HCT116 (cell line): Measurements from ENCODE around the gene RABL3.

Experiments used
- EZH2 ChIP-seq: fragments of 200-600 bp; sonication (generic); IDR thresholded peaks from 2 replicates; pipeline ENCODE4 v1.6.1; 2017; ENCODE audit warnings: antibody characterized with exemption, mixed run types
- POLR2A ChIP-seq: IDR thresholded peaks from 2 replicates; pipeline ENCODE4 v1.7.0; 2011; ENCODE audit warnings: borderline replicate concordance; ENCODE audit not compliant: insufficient read depth, insufficient read length; ENCODE audit errors: extremely low read depth
- RAD21 ChIP-seq: IDR thresholded peaks from 2 replicates; pipeline ENCODE4 v1.6.1; 2012; ENCODE audit warnings: low read depth, mild to moderate bottlenecking
- ZFX ChIP-seq: fragments of 450-650 bp; IDR thresholded peaks from 2 replicates; pipeline ENCODE4 v1.6.1; 2017
- TF ChIP-seq, protein P1 (sequence below), 3 experiments: fragments of 200-600 bp in 1 of 3; sonication (generic) in 1 of 3; IDR thresholded peaks in 2 of 3; conservative IDR thresholded peaks in 1 of 3; 2 replicates each; pipeline ENCODE4 v1.5.1; 2012 to 2017; ENCODE audit warnings: low read depth in 2 of 3, low read length in 2 of 3, antibody characterized with exemption in 1 of 3, borderline replicate concordance in 1 of 3, control low read depth in 1 of 3, mild to moderate bottlenecking in 1 of 3, mixed read lengths in 1 of 3, mixed run types in 1 of 3, moderate library complexity in 1 of 3; ENCODE audit not compliant: insufficient read depth in 1 of 3
- TF ChIP-seq, protein P2 (sequence below): IDR thresholded peaks from 2 replicates; pipeline ENCODE4 v1.6.1; 2012

DNA sequence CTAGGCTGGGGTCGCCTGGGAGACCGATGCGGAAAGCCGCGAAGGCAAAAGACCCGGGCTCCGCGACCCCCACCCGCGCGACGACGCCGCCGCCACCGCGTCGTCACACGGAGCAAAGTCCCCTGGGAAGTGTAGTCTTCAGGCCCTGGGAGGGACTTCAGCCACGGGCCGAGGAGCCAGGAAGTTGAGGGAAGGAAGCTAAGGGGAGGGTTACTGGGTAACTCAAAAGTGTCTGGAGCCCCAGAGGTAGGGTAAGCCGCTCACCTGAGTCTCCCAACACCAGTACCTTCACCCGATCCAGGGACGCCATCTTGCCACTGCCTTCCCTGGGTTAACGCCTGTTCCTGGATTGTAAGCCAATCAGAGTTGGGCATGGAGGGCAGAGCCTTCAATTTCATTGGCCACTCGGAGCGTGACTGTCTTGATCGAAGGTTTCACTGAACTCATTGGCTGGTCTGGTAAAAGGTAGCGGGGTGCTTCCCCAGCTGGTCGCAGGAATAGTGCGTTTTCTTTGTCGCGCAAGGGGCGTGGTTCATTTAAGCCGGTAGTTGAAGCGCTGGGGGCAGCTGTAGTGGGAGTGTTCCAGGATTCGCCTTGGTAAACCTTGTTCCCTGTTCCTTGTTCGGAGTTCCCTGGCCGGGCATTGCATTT, at the start of gene RABL3, which contains the start of gene GTF2E1:
- TF ChIP-seq POLR2A (peak; percentile 57), RAD21 (no peak), ZFX (no peak), EZH2 (no peak)
- TF ChIP-seq, protein P1, sequence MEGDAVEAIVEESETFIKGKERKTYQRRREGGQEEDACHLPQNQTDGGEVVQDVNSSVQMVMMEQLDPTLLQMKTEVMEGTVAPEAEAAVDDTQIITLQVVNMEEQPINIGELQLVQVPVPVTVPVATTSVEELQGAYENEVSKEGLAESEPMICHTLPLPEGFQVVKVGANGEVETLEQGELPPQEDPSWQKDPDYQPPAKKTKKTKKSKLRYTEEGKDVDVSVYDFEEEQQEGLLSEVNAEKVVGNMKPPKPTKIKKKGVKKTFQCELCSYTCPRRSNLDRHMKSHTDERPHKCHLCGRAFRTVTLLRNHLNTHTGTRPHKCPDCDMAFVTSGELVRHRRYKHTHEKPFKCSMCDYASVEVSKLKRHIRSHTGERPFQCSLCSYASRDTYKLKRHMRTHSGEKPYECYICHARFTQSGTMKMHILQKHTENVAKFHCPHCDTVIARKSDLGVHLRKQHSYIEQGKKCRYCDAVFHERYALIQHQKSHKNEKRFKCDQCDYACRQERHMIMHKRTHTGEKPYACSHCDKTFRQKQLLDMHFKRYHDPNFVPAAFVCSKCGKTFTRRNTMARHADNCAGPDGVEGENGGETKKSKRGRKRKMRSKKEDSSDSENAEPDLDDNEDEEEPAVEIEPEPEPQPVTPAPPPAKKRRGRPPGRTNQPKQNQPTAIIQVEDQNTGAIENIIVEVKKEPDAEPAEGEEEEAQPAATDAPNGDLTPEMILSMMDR (IDR thresholded peaks at IDR 0.05 in 2 of 3, conservative IDR thresholded peaks at IDR 0.05 in 1 of 3; ENCODE audit: borderline replicate concordance in 1 of 3, insufficient read depth in 1 of 3, low read depth in 2 of 3, low read length in 2 of 3): no peak
- TF ChIP-seq, protein P2, sequence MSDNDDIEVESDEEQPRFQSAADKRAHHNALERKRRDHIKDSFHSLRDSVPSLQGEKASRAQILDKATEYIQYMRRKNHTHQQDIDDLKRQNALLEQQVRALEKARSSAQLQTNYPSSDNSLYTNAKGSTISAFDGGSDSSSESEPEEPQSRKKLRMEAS: peak; percentile 64; the same call in 1 of the 2 replicates
